GM19239 (cell line): Measurements from ENCODE around the gene METTL9.
"Not testable (repeated sequence)": the region's sequence is repeated elsewhere in the genome, so short reads cannot be mapped to it uniquely, and the experiment has no call there.

Experiments
- DNase-seq: peaks from one replicate; pipeline ENCODE4 v3.0.0; 2011; ENCODE audit warnings: low spot score; ENCODE audit not compliant: insufficient read length
- FAIRE-seq: peaks from 2 replicates; lab custom pipeline; 2011; peaks lifted over from hg19 to GRCh38; lab: Jason Lieb, UNC

METTL9 gene

GRCh38 chr16:21608639-21609328 lies 9.4 kb downstream of the METTL9 start:
- DNase-seq (no peak), FAIRE-seq (no peak)

GRCh38 chr16:21610006-21610544 lies 10.7 kb downstream of the METTL9 start:
- DNase-seq (no peak), FAIRE-seq (no peak)

- DNase-seq (no peak), FAIRE-seq (no peak)
Measured at GRCh38 chr16:21610766-21611165, 11.4 kb downstream of the METTL9 start.

- DNase-seq (no peak), FAIRE-seq (no peak)
Measured at GRCh38 chr16:21611198-21611555, 11.8 kb downstream of the METTL9 start.

- FAIRE-seq (no peak), DNase-seq (no peak)
Measured at GRCh38 chr16:21611556-21612384, 12.4 kb downstream of the METTL9 start.

GRCh38 chr16:21613361-21613760 lies 14.0 kb downstream of the METTL9 start:
- FAIRE-seq, result no peak
- no peak for DNase-seq

- DNase-seq (no peak), FAIRE-seq (no peak)
Measured at GRCh38 chr16:21613781-21614180, 14.4 kb downstream of the METTL9 start.

GRCh38 chr16:21614896-21615295 lies 15.5 kb downstream of the METTL9 start:
- no peak for FAIRE-seq

GRCh38 chr16:21617607-21618006 lies 18.2 kb downstream of the METTL9 start:
- no peak for FAIRE-seq
- DNase-seq, result no peak

More at GRCh38 chr16:21614896-21615295, 15.5 kb downstream of the METTL9 start:
- no peak for DNase-seq

- FAIRE-seq, result no peak
Measured at GRCh38 chr16:21618281-21618680, 18.9 kb downstream of the METTL9 start.

GRCh38 chr16:21619765-21620425 lies 20.5 kb downstream of the METTL9 start:
- FAIRE-seq (no peak), DNase-seq (no peak)

More at GRCh38 chr16:21618281-21618680, 18.9 kb downstream of the METTL9 start:
- no peak for DNase-seq

GRCh38 chr16:21620592-21620991 lies 21.2 kb downstream of the METTL9 start:
- DNase-seq, result no peak
- no peak for FAIRE-seq

- DNase-seq (no peak), FAIRE-seq (no peak)
Measured at GRCh38 chr16:21622545-21622944, 23.2 kb downstream of the METTL9 start.

- FAIRE-seq (peak; percentile 64), DNase-seq (no peak)
Measured at GRCh38 chr16:21625026-21625425, 25.6 kb downstream of the METTL9 start.

GRCh38 chr16:21626659-21627277 lies 27.4 kb downstream of the METTL9 start:
- no peak for DNase-seq
- peak; percentile 8 for FAIRE-seq

- DNase-seq, result no peak
- no peak for FAIRE-seq
Measured at GRCh38 chr16:21628121-21628726, 28.8 kb downstream of the METTL9 start.

- FAIRE-seq, result no peak
- DNase-seq, result no peak
Measured at GRCh38 chr16:21628772-21629171, 29.4 kb downstream of the METTL9 start.

GRCh38 chr16:21629616-21630539 lies 30.5 kb downstream of the METTL9 start:
- FAIRE-seq, DNase-seq: not testable (repeated sequence)

GRCh38 chr16:21630866-21631265 lies 31.5 kb downstream of the METTL9 start:
- not testable (repeated sequence) for DNase-seq, FAIRE-seq
